A204.1 (cell line): ENCODE results near the gene RAB7A.
"Not testable (repeated sequence)": the region's sequence is repeated elsewhere in the genome, so short reads cannot be mapped to it uniquely, and the experiment has no call there.

Experiments
- FAIRE-seq: peaks from 2 replicates; lab custom pipeline; 2012; peaks lifted over from hg19 to GRCh38; lab: Jason Lieb, UNC

Gene RAB7A

DNA sequence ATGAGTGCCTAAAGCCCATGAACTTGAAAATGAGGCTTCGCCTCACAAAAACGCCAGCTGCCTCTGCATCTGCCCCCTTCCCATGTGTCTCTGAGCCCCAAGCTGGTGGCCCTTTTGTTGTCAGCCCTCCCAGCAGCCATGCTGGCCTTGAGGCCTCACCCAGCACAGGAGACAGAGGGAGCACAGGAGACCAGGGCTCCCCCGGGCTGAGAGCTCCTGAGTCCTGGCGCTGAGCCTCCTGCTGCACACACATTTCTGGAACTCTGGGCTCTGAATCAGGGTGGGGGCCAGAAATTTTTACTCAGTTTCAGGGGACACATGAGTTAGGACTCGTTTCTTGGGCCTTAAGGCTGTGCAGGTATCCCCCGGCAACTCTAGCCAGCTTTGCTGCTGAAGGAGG, 97.0 kb downstream of the RAB7A start:
- FAIRE-seq = no peak

DNA sequence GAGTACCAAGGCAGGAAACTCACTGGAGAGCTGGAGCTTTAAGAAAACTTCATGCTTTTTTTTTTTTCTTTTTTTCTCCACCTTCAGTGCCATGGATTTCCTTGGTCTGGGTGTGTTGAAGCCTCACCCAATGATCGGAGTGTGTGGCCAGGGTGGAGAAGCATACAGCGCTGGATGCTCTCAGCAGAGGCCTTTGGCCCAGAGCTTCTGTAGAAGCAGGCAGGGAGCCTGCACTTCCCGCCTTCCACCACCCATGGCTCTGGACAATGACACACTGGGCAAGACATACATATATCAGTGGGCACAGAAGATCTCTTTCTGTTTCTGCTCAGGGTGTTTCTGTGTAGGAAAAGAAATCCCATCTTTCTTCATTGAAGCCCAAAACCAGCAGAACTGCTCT, 97.6 kb downstream of the RAB7A start:
- FAIRE-seq = no peak

- FAIRE-seq = no peak
Observed at GRCh38 chr3:128824132-128824850, 98.3 kb downstream of the RAB7A start.

GRCh38 chr3:128825117-128825725, 99.2 kb downstream of the RAB7A start:
- FAIRE-seq = no peak

- FAIRE-seq = not testable (repeated sequence)
Observed at GRCh38 chr3:128829087-128829486, 103.1 kb downstream of the RAB7A start.

- not testable (repeated sequence) for FAIRE-seq
Observed at GRCh38 chr3:128829925-128830625, 104.1 kb downstream of the RAB7A start.

GRCh38 chr3:128830762-128831161, 104.8 kb downstream of the RAB7A start:
- FAIRE-seq = not testable (repeated sequence)

DNA sequence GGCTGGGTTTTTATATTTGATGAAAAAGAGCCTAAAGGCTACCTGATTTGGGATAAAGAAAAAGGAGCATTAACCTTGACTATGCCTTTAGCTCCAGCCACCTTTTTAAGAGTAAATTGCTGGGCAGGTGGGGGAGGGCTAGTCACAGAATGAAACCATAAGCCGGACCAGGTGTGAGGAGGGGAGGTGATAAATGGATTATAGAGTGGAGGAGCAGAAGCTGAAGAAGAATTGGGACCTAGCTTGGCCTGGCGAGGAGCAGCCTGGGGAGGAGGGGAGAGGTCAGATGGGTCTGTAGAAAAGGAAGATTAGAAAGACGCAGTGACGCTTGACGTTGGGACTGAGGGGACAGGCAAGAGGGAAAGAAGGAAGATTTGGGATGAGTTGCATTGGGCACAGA, 107.0 kb downstream of the RAB7A start:
- not testable (repeated sequence) for FAIRE-seq

GRCh38 chr3:128835096-128835495, 109.1 kb downstream of the RAB7A start:
- FAIRE-seq = no peak

GRCh38 chr3:128841926-128842920, 116.2 kb downstream of the RAB7A start:
- FAIRE-seq = no peak

GRCh38 chr3:128844502-128844901, 118.5 kb downstream of the RAB7A start:
- FAIRE-seq = no peak

- no peak for FAIRE-seq
Observed at GRCh38 chr3:128845119-128845777, 119.3 kb downstream of the RAB7A start.

DNA sequence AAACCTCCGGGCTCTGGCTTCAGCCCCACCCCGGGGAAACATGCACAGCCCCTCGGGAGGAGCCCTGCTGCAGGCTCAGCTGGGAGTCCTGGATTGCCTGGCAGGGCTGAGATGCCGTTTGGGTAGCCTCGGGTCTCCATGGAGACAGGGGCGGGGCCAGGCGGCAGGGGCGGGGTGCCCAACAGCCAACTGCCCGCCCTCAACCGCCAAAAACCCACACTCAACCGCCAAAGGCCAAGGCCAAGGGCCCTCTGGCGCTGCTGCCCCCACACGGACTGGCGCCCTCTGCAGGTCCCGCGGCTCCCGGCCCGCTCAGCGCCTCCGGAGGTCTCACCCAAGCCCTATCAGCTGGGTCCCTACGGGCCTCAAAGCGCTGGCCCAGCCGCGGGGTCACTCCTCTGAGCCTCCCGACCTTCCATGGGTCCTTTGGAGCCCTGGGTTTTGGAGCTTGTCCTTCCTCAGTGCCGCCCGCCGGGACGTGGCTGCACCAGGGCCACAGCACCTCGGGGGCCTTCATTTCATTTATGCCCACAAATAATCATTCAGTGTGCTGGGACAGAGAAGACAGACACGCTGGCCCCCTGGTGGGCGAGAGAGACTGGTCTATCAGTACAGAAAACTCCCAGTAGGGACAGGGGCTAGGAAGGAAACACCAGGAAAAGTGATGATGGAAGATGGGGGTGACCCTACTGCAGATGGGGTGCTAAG, 119.9 kb downstream of the RAB7A start:
- no peak for FAIRE-seq

DNA sequence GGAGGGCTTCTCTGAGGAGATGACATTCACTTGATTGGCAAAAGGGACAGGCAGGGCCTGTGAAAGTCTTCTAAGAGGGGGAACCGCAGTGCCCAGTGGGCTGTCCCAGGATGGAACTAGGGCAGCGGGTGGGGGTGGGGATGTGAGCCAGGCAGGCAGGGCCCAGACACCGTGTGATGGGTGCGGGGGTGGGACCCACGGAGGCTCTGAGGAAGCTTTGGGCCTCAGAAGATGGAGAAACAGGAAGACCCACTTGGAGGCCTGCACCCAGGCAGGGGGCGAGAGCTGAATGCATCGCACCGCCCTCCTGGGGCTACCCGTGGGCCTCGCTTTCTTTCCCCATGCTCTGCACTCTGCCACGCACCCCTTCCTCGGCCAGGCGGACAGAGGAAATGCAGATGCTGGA, 120.5 kb downstream of the RAB7A start:
- no peak for FAIRE-seq

DNA sequence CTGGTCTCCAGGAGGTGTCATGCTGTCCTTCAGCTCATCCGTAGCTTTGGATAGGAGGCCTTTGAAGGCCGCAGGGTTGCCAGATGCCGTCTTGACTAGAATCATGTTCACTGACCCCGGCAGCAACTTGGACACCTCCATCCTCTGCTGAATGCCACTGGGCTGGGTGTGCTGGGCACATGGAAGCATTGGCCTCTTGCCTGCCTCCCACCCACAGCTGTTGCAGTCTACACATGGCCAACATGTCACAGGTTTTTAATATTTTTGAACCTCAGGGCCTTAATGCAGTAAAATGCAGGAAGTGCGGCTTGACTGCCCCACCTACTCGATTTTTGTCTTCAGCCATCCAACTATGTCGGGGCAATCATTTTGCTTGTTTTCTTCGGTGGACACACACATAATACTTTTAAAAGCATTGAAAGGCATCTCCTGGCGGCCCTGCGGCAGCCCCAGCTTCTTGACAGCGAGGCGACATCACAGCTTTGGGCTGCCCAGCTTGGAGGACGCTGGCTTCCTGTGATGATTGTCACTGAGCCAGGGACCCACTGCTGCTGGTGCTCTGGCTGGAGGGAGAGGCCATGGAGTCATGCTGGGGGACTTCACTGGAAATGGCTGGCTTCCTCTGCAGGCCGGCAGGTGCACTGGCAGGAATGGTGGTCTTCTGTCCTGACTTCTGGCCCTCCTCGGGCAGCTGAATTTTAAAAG, 121.8 kb downstream of the RAB7A start:
- FAIRE-seq = no peak

DNA sequence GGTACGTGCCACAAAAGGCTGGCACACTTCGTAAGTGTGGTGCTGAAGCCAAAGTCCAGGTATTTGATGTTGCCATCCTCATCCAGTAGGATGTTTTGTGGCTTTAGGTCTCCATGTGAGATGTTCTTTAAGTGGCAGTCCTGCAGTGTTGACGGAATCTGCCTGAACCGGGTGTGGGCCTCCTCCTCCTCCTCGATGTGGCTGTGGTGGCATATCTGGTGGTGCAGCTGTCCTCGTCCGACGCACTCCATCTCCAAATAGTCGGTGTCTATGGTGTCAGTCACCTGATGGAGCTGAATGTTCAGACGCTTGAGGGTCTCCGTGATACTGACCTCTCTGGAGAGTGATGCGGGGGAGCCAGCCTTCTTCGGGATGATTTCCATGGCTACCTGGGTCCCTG, 123.0 kb downstream of the RAB7A start:
- no peak for FAIRE-seq

- no peak for FAIRE-seq
Observed at GRCh38 chr3:128849911-128850455, 124.0 kb downstream of the RAB7A start.

DNA sequence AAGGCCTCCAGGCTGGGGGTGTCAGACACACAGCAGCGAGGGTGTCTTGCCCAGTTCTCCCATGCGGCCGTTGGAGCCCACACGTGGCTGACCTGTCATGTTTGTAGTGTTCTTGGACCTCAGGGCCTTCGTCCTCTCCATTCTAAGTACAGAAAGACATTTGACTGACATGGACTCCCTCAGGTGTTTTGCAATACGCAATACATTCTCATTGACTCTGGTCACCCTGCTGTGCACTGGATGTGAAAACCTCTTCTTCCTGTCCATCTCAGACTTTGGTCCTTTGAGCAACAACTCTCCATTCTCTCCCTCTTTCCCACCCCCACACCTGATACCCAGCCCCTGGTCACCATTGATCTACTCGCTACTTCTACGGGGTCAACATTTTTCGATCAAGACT, 124.6 kb downstream of the RAB7A start:
- no peak for FAIRE-seq

DNA sequence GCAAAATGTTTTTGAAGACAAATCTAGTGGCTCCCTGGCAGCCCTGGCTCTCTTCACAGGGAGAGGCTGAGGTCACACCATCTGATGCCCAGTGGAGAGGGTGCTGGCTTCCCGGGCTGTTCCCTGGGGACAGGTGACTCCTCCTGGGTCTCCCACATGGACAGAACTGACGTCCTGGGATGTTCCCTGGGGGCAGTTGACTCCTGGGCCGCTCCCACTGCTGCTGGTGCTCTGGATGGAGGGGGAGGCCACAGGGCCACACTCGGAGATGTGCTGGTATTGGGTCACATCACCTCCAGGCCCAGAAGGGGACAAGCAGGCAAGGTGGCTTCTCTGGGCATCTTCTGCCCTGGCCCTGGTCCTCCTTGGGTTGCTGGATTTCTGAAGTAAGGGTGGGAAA, 125.6 kb downstream of the RAB7A start:
- no peak for FAIRE-seq

DNA sequence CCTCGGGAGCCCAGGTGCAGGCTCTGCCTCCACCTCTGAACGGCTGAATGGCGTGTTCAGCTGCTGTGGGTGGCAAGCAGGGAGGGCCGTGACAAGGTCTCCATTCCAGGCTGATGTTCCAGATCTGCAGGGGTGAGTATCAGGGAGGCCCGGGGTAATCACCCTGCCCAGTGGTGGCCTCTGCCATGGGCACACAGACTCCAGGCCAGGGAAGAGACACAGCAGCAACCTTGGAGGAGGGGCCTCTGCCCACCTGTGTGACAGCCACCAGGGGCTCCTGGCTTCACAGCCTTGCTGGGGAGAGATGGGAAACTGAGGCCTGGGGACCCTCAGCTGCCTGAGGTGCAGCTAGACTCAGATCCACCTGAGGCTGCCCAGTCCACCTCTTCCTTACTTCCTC, 127.8 kb downstream of the RAB7A start:
- FAIRE-seq = no peak
